Activated CD4-positive, alpha-beta T cell treated with anti-CD3 and anti-CD28 coated beads, Interleukin-2, amount 50 U/mL, for 4 hours (primary cell): ENCODE measurements around the gene ADPGK.
A peak's percentile ranks its signal among the peaks of the same experiment; 100 is the strongest.

Source experiments
- DNase-seq, 2 experiments: peaks; one replicate each; pipeline ENCODE4 v3.0.0-alpha.2; 2020

The ADPGK gene

DNA sequence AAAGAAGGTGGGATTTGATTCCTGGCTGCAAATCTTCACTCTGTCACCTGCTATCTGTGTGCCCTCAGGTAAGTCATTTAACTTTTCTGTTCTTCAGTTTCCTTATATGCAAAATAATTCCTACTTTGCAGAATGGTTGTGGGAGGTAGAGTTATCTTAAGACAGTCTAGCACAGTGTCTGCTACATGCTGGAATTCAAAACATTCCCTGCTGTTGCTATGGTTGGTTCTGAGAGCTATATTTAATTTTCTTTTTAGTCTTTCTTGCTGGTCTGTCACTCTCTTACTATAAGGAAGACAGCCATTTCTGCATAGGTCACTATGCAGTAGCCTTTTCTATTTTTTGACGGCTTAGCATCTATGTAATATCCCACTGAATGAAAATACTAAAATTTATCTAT, 4.0 kb upstream of the ADPGK start:
- no peak for DNase-seq

DNA sequence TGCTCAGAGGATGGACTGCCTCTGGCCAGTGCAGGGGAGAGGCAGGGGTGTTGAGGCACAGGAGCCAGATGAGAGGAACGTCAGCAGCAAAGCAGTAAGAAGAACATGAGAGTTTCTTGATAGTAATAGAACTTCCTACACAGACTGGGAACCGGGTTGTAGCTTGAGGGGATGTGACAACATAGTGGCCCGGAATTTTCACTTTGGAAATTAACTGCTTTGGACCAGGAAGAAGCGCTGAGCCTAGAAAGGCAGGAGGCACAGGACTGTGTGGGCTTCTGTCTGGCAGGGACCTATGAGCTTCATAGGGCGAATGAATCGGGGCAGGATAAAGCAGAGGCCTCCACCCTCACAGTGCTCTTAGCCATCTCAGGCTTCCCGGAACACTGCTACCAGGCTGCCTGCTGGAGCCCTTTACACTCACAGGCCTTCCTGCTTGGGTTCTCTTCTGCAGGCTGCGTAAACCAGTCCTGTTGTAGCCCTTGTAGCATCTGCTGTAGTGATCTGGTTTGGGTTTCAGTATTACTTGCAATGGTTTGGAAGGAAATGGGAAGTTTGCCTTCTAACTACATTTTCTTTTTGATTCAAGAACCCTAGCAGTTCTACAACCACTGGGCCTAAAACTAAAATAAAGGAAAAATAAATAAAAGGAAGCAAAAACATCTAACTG, 3.3 kb upstream of the ADPGK start:
- no peak for DNase-seq

DNA sequence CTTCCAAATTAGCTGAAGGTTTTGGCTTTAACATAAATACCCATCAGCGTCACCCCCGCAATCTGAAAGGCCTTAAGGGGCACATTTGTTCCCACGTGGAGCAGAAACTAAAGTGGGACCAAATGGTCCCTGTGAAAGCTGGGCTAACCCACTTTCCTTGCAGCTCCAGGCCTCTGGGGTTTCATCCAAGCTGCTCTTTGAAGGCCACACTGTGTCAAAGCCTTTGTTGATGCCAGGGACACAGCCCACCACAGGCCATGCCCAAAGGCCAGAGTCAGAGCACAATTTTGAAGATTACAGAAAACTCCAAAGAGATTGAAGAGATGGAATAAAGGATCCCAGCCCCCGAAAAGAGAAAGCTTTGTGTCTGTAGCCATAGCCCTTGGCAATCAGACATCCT, 2.7 kb upstream of the ADPGK start:
- DNase-seq, result no peak

DNA sequence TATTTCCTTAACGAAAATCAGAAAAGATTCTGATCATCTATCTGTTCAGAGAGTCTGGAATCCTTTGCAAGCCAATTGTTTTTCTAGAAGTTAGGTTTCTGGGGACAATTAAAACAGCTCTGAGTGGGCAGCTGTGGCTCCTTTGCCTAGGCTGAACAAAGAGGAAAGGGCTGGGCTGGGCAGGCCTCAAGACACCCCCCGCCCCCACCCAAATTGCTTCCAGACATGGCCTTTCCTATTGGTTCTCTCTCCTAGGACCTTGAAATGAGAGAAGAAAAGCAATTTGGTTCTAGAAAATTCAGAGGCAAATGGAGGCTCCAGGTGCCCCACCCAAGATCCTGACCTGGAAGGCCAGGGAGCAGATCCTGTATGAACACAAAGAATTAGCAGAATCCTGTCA, 2.3 kb upstream of the ADPGK start:
- no peak for DNase-seq

DNA sequence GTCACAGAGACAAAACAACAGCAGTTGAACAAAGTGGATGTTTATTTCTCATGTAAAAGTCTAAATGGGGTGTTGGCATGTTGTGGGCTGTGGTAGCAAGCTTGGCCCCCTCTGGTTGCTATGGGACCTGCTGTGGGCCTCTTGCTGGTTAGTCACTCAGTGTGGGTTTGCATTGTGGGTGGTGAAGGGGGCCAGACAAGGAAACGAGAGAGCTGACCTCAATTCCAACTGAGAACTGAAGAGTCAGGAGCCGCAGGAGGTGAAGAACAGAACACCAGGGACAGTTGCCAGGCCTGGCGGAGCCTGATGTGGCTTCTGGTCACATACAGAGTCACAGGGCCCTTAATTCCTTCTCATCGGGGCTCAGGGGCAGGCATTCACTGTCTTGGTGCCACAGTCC, 1.9 kb upstream of the ADPGK start:
- DNase-seq, result peak; percentile 18 to 38

DNA sequence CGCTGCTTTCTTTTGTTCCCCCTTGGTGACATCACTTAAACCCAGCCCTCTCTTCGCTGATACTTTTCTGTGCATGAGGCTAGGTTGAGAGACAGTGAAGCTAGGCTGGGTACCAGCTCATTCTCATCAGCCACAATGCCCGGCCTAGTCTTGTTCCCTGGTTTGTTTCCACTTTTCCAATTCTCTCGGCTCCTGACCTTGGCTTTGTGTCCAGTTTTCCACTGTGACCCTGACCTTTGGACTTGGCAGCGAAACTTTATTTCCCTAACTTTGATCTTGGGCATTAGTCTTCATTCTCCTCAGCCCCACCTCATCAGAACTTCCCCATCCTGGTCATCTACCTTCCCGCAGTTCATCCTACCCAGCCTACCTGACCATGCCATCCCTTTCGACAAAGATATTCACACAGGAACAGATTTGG, 908 bp upstream of the ADPGK start:
- peak in 1 of 2 experiments; percentile 27 for DNase-seq

DNA sequence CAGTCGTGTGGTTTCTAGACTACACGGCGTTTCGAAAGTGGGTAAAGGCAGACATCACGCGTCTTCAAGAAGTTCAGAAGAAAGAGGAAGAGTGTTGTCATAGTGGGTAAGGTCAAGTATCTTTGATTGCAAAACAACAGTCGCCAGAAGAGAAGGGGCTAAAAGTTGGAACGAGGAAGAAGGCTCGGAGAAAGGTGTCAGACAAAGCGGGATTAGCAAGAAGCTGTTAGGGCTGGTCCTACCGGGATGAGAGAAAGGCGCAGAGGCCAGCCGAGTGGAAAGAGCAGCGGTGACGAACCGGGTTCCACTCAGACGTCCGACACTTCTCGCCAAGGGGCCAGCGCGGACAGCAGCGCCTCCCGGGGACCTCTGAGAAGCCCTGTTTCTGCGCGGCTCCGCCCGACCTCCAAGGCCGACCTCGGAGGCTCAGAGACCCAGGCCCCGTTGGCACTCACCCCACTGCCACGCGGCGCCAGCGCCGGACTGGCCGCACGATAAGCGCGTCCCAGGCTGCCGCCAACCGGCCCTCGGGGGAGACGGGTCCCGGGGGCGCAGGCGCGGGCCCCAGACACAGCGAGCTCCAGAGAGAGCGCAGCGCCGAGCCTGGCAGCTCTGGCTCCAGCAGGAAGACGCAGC, 436 bp downstream of the ADPGK start:
- peak in 1 of 2 experiments; percentile 23 for DNase-seq

DNA sequence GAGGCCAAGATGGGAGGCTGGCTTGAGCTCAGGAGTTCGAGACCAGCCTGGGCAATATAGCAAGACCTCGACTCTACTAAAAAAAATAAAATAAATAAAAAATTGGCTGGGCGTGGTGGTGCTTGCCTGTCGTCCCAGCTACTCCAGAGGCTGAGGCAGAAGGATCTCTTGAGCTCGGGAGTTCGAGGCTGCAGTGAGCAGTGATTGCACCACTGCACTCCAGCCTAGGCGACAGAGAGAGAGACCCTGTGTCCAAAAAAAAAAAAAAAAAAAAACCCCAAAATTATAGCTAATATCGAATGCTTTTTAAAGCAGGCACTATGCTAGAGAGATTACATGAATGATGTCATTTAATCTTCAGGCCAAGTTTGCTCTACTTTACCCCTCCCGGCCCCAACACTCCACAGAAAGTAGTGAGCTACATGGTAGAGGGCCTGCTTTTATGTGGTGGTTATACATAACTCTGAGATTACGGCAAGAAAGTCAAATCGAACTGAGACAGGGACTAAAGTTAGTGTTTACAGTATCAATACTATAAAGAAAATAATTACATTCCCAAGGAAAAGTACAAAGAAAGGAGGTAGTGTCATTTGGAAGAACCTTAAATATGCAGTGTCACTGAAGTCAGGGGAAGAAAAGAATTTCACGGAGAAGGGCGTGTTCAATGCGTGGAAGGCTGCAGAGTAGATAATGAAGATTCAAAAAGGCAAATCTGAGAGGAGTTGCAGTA, 1.1 kb downstream of the ADPGK start:
- no peak for DNase-seq

DNA sequence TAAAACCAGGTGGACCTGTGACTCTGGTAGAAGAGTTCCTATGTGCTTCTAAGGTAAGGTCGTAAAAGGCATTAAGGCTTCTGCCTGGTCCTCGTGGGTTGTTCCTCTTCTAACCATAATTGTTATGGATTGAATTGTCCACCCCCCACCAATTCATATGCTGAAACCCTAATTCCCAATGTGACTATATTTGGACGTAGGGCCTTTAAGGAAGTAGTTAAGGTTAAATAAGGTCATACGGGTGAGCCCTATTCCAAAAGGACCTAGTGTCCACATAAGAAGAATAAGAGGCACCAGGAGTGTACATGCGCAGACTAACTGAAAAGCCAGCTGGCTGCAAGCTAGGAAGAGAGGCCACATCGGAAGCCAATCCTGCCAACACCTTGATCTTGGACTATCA, 1.9 kb downstream of the ADPGK start:
- DNase-seq, result no peak

DNA sequence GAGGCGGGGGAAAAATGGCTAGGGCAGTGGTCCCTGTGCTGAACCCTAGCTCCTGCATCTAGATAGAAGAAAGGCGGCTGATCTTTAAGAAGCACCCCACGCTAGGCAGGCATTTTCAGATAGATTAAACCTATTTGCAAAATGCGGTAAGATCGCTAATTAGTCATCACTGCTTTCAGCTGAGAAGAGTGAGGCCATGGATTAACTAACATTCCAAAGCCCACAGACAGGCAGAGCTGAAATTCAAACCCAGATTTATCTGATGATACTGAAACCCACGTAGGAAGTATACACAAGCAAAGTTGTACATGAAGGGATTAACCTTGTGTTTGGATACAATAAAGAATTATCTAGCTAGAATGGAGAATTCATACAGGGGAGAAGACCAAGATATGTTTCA, 4.8 kb downstream of the ADPGK start:
- no peak for DNase-seq

DNA sequence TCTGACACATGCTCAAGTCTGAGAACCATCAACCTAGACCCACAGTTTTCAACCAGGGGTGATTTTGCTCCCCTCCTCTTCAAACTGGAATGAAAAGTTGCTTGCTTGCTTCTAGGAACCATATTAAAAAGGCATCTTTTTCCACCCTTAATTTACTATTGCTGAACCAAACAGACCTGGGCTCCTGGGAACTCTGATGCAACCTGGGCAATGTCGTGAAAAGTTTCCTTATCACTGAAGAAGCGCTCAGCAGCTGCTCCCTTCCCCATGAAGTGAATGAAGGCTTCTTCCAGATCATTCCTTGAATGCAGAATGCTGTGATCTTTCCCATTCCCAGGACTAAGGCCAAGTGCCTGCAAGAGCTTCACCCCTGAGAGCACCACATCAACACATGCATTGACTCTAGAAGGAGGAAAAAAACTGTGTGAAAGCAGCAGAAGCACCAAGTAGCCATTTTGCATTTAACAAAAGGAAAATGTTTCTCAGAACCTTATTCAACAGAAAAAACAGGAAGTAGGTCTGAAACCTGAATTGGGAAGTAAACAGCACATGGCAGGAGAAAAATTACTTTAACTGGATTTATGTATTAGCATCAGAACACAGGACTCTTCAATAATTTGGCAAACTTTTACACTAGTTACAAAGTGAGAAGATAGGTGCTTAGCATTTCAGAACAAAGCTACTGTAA, 8.7 kb downstream of the ADPGK start:
- DNase-seq, result no peak

DNA sequence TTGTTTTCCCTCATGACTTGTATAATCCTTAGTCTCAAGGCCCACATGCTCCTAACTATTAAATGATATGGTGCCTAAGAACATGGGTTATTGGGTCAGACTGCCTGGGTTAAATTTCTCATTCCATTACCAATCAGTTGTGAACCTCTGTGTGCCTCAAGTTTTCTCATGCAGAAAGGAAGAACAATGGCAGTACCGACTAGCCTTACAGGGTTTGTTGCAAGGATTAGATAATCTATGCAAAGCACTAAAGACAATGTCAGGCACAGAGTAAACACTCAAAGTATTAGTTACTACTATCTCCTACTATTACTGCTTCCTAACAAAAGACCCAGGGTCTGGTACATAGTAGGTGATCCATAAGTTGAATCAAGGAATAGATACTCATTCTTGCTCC, 12.2 kb downstream of the ADPGK start:
- DNase-seq, result no peak

DNA sequence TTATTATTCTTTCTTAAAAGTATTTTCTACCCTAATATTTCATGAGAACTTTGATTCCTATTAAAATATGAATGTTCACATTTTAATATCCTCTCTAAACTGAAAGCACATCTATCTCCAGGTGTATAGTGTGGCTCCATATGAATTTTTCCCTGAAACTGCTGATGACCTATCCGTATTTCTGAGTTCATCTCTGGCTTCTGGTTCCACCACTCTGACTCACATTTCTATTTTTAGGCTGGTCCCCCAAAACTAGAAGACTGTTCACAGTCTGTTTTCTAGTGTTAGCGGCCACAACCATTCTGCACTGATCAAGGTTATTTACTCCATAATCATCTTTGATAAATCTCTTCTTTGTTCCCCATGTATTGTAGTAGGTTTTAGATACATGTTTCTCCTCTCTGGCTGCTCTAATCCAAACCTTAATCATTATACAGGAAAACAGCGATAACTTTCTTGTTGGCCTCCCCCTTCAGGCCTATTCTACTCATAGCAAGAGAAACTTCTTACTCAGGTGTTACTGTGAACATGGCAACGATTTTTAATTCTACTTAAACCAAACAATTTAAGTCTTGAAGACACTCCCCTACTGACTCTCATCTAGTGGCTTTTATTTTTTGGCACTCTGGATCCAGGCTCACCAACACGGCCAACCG, 12.8 kb downstream of the ADPGK start:
- DNase-seq, result no peak

DNA sequence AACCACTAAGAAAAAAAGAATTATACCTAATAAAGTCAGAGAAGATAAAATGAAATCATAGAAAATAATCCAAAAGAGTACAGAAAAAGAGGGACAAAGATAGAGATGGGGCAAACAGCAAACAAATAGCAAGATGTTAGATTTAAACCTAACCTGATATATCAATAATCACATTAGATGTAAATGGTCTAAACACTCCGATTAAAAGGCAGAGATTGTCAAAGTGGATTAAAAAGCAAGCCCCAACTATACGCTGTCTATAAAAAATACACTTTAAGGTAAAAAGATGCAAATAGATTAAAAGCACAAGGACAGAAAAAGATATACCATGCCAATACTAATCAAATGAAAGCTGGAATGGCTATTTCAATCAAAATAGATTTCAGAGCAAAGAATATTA, 16.8 kb downstream of the ADPGK start:
- DNase-seq, result no peak

DNA sequence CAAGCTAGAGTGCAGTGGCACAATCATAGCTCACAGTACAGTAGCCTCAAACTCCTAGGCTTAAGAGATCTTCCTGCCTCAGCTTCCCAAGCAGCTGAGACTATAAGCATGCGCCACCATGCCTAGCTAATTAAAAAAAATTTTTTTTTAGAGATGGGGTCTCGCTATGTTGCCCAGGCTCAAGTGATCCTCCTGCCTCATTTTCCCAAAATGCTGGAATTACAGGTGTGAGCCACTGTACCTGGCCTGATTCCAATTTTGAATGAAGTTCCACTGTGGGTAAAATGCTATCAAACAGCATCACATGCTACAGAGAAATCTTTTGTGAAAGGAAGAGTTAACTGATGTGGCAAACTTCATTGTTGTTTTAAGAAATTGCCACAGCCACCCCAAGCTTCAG, 17.5 kb downstream of the ADPGK start:
- no peak for DNase-seq

DNA sequence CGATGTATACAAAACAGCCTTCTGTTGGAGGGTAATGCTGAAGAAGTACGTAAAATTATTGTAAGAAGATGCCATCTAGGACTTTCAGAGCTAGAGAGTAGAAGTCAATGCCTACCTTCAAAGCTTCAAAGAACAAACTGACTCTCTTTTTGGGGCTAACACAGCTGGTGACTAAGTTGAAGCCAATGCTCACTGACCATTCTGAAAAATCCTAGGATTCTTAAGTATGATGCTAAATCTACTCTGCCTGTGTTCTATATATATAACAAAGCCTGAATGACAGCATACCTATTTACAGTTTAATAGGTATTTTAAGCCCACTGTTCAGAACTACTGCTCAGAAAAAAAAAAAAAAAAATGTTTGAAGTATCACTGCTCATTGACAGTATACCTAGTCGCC, 18.9 kb downstream of the ADPGK start:
- DNase-seq, result no peak

DNA sequence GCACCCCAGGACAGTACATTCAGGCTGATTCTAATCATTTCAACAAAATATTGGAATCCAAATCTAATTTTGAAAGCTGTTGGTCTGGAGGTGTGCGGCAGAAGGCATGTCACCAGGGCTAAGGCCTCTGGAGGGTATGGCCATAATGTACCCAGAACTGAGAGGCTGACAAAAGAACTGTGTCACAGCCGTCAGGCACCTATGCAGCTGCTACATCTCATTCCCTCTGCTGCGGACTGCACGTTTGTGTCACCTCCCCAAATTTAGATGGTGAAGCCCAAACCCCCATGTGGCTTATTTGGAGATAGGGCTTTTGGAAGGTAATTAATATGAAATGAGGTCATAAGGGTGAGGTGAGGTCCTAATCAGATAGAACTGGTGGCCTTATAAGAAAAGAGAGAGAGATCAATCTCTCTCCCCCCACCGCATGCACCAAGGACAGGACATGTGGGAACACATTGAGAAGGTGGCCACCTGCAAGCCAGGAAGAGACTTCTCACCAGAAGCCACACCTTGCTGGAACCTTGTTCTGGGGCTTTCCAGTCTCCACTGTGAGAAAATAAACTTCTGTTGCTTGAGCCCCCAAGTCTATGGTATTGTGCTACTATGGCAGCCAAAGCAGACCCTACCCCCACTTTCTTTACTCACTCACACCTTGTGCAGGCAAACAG, 22.8 kb downstream of the ADPGK start:
- DNase-seq, result no peak

DNA sequence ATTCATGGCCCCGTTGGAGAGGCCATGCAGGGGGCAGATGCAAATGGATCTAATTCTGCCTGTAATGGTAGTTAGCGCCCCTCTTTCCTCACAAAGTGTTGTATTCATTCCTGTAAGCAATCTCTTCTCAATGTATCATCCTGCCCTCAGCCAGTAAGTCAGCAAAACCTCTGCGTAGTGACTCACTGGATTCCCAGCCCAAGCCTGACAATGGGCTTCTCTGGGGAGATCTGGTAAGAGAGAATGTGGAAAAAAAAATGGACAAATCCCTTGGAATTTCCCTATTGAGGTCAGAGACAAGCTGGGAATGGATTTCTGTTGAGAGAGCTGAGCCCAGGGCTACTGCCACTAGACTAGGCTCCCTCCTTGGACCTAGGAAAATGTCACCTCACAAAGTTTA, 25.4 kb downstream of the ADPGK start:
- no peak for DNase-seq

DNA sequence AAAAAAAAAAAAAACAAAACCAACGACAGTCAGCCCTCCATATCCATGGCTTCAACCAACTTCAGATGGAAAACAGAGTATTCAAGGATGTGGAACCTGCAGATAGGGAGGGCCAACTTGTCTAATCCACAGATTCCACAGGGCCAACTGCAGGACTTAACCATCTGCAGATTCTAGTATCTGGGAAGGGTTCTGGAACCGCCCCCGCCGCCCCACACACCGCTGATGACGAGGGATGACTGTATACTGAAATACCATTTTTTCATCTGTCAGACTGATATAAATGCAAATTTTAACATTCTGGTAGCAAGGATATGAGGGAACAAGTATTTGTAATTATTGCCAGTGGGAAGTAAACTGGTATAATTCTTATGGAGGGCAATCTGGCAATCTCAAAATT, 29.5 kb downstream of the ADPGK start:
- no peak for DNase-seq

DNA sequence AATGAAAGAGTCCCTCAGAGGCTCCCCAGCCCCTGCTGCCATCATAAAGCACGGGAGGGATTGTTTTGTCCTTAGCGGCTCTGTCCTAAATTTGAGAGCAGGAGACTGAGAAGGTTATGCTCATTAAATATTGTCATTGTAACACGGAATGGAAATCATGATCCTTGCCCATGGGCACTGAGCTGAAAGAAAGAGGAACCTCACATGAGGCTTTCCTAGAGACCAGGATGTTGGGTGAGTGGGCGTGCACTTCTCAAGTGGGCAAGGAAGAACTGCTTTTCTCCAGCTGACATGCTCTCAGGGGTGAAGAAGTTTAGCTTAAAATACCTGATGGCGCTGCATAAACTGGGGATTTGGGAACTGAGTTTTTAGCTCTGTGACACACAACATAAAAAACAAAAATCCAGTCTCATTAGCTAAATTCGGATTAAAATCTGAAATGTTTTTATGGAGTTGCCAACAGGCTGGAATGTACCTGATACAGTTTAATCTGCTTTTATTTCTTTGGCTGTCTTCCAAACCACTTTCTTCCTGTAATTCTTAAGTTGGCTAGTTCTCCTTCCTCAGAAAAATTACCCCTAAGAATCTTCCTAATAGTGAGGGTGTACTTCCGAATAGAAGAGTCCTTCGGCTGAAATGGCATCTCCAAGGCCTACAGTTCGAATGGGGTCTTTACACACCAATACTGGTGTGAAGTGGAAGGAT, 31.7 kb downstream of the ADPGK start:
- no peak for DNase-seq

DNA sequence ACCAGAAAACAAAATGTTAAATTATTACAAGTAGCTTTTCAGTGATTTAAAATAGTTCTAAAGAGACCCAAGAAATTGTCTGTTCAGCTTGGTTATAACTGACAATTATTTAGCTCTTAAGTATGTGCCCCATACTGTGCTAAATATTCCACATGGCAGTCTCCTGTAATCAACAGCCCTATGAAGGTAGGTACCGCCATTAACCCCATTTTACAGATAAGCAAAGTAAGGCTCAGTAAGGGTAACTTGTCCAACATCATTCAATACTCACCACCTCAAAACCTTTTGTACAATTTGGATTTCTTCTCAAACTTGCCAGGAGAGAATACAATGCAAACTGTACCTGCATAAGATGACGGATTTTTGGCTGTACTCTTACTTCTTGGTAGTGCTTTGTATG, 33.9 kb downstream of the ADPGK start:
- DNase-seq, result no peak

DNA sequence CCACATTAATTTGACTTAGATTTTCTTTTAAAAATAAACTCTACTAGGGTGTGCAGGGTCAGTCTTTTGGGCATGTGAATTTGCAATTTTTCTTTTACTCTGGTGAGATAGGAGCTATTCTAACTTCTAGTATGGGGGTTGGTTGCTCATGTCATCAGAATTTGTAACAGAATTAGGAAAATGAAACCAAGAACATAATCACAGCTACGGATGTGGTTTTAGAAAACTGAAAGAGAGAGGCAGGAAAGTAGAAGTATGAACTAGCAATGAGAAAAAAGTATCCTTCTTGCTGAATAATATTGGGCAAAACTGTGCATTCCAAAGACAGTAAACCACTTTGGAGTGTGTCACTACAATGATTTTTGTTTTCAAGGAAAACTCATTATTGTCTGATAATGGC, 43.3 kb downstream of the ADPGK start:
- DNase-seq, result no peak
